GM23338 (cell line): ENCODE results near the gene ADRB2. TPM values are rescaled to one million over a fixed set of nuclear protein-coding genes. Genes with fewer than 3 reads are reported as not detected.

Experiments used
- ATAC-seq: fragments of 200-7000 bp; cut with Tn5 transposase; 3 replicates; pipeline ENCODE4 v1.9.1; 2020
- DNase-seq: peaks from one replicate; pipeline ENCODE4 v3.0.0-alpha.2; 2015; ENCODE audit warnings: low spot score
- H2AFZ ChIP-seq: fragments of 200-600 bp; sonication (generic); 2 replicates; pipeline ENCODE4 v1.8.0; 2016; ENCODE audit warnings: antibody characterized with exemption, mild to moderate bottlenecking, moderate library complexity
- H3F3A ChIP-seq: fragments of 200-600 bp; sonication (generic); replicated peaks from 2 replicates; pipeline ENCODE4 v1.8.0; 2017; ENCODE audit warnings: antibody characterized with exemption, mixed run types, low read depth
- H3K27ac ChIP-seq: fragments of 200-600 bp; sonication (generic); 2 replicates; pipeline ENCODE4 v1.6.1; 2016; ENCODE audit warnings: low read depth
- H3K27me3 ChIP-seq: fragments of 200-600 bp; sonication (generic); 2 replicates; pipeline ENCODE4 v1.8.0; 2016; ENCODE audit warnings: mild to moderate bottlenecking, mixed run types, moderate library complexity; ENCODE audit not compliant: insufficient read depth
- H3K36me3 ChIP-seq: fragments of 200-600 bp; sonication (generic); 2 replicates; pipeline ENCODE4 v1.8.0; 2016; ENCODE audit warnings: mild to moderate bottlenecking; ENCODE audit not compliant: insufficient read depth
- H3K4me1 ChIP-seq: fragments of 200-600 bp; sonication (generic); 2 replicates; pipeline ENCODE4 v1.8.0; 2016; ENCODE audit warnings: mild to moderate bottlenecking, moderate library complexity; ENCODE audit not compliant: insufficient read depth
- H3K4me2 ChIP-seq: fragments of 200-600 bp; sonication (generic); 2 replicates; pipeline ENCODE4 v1.7.1; 2017; ENCODE audit warnings: mixed run types
- H3K4me3 ChIP-seq: fragments of 200-600 bp; sonication (generic); 2 replicates; pipeline ENCODE4 v1.6.1; 2016; ENCODE audit warnings: mixed run types
- H3K79me2 ChIP-seq: fragments of 200-600 bp; sonication (generic); replicated peaks from 2 replicates; pipeline ENCODE4 v1.8.0; 2017; ENCODE audit warnings: mild to moderate bottlenecking; ENCODE audit not compliant: insufficient read depth
- H3K9me2 ChIP-seq: fragments of 200-600 bp; sonication (generic); 2 replicates; pipeline ENCODE4 v1.8.0; 2017; ENCODE audit not compliant: insufficient read depth
- H4K20me1 ChIP-seq: fragments of 200-600 bp; sonication (generic); replicated peaks from 2 replicates; pipeline ENCODE4 v1.8.0; 2017; ENCODE audit warnings: mild to moderate bottlenecking; ENCODE audit not compliant: insufficient read depth
- H3K27ac Mint-ChIP-seq: 2 replicates; pipeline ENCODE4 v1.8.0; 2020; ENCODE audit warnings: inconsistent platforms, mild to moderate bottlenecking, moderate library complexity, mixed read lengths
- H3K27me3 Mint-ChIP-seq: 3 replicates; pipeline ENCODE4 v1.8.0; 2022; ENCODE audit warnings: low read depth, mild to moderate bottlenecking, moderate library complexity, mixed read lengths, inconsistent platforms; ENCODE audit not compliant: insufficient read depth, poor library complexity
- H3K36me3 Mint-ChIP-seq: 3 replicates; pipeline ENCODE4 v1.8.0; 2021; ENCODE audit warnings: low read depth, mild to moderate bottlenecking, inconsistent platforms, moderate library complexity, mixed read lengths
- H3K4me1 Mint-ChIP-seq: 3 replicates; pipeline ENCODE4 v1.8.0; 2020; ENCODE audit warnings: mild to moderate bottlenecking, inconsistent platforms, mixed read lengths
- H3K4me3 Mint-ChIP-seq: 3 replicates; pipeline ENCODE4 v1.8.0; 2021; ENCODE audit warnings: moderate library complexity, mild to moderate bottlenecking, inconsistent platforms, mixed read lengths
- H3K9me3 Mint-ChIP-seq: 3 replicates; pipeline ENCODE4 v1.8.0; 2020; ENCODE audit warnings: moderate library complexity, mild to moderate bottlenecking, inconsistent platforms, mixed read lengths
- POLR2AphosphoS5 ChIP-seq: IDR thresholded peaks from 2 replicates; pipeline ENCODE4 v1.6.1; 2016; ENCODE audit warnings: antibody characterized with exemption, low read depth
- STAT1 ChIP-seq: IDR thresholded peaks from one replicate; pipeline ENCODE4 v1.6.1; 2016; ENCODE audit warnings: antibody characterized with exemption; ENCODE audit not compliant: unreplicated experiment
- ZNF114 ChIP-seq: fragments of 250-450 bp; sonication (Bioruptor Pico); IDR thresholded peaks from 2 replicates; pipeline ENCODE4 v1.5.0; 2020; ENCODE audit warnings: mild to moderate bottlenecking, moderate library complexity
- polyA plus RNA-seq: library from polyadenylated mRNA; unstranded; fragments of >200 nt; fragmentation: Nextera tagmentation; extraction: Ambion mirVana; gene quantifications from 2 replicates; pipeline ENCODE4 v1.2.1, GENCODE V29; 2016
- total RNA-seq: library from RNA; depleted of rRNA; stranded (reverse); fragments of >200 nt; shearing (Covaris generic); gene quantifications from 2 replicates; pipeline ENCODE4 v1.2.3, GENCODE V29; 2014
- TF ChIP-seq, protein P1 (sequence below): fragments of 250-450 bp; sonication (Bioruptor Pico); IDR thresholded peaks from 2 replicates; pipeline ENCODE4 v1.5.0; 2020; ENCODE audit warnings: mild to moderate bottlenecking, moderate library complexity
- TF ChIP-seq, protein P2 (sequence below): IDR thresholded peaks from 2 replicates; pipeline ENCODE4 v1.6.1; 2016; ENCODE audit warnings: antibody characterized with exemption

ADRB2 gene
- total and polyA plus RNA-seq, 2 experiments from 2014 or later: 0.44 to 1.3 TPM

DNA sequence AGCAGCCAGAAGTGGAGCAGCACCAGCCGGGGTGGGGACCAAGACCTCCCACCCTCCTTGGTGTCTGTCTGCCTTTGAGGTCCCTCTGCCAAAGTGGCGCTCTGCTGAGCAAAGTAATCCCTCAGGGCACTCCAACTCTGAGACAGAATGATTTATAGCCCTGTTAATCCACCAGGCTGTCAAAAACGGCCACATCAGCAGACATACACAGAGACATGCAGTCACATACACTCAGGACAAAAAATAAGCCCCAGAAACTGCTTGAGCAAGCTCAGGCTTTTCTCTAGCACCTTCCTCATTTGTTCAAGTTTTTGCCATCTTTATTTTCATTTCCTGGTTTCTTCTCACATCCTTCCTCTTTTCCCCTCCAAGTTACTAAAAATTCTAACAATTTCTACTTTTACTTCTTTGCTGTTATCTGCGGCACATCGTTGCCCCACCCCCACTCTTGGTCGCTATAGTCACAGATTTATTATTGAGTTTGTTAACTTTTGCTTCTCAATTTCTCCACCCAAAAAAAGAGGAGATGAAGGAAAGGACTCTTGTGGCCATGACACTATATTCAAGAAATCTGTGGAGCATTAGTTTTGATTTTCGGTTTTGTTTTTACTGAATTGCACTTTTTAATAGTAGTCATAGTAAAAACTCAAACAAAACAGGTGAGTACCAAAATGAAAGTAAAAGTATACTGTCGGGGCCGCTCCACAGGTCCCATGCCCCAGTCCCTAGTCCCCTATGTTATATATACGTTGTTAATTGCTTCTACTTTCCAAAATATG, 17.4 kb upstream of the ADRB2 start:
- no peak overlapping the region for H3K4me2 ChIP-seq
- Mint-ChIP-seq H3K27ac (no peak overlapping the region), H3K9me3 (no peaks in the 10 kb centered on the region), H3K4me3 (no peak overlapping the region), H3K36me3 (no peaks in the 10 kb centered on the region), H3K4me1 (peaks cover 12% of the 10 kb centered on the region), H3K27me3 (no peaks in the 10 kb centered on the region)
- H3K36me3 ChIP-seq: no peaks in the 10 kb centered on the region
- H3K27ac ChIP-seq: no peak overlapping the region
- DNase-seq: no peak
- no peaks in the 10 kb centered on the region for H3K9me2 ChIP-seq
- H3K79me2 ChIP-seq: no peaks in the 10 kb centered on the region
- H3F3A ChIP-seq: no peaks in the 10 kb centered on the region
- no peak overlapping the region for H3K4me3 ChIP-seq
- no peaks in the 10 kb centered on the region for H3K4me1 ChIP-seq
- no peaks in the 10 kb centered on the region for H3K27me3 ChIP-seq
- H2AFZ ChIP-seq: peak overlapping the region; percentile 20; the same call in 1 of the 2 replicates
- no peak for TF ChIP-seq POLR2AphosphoS5
- TF ChIP-seq, protein P1, sequence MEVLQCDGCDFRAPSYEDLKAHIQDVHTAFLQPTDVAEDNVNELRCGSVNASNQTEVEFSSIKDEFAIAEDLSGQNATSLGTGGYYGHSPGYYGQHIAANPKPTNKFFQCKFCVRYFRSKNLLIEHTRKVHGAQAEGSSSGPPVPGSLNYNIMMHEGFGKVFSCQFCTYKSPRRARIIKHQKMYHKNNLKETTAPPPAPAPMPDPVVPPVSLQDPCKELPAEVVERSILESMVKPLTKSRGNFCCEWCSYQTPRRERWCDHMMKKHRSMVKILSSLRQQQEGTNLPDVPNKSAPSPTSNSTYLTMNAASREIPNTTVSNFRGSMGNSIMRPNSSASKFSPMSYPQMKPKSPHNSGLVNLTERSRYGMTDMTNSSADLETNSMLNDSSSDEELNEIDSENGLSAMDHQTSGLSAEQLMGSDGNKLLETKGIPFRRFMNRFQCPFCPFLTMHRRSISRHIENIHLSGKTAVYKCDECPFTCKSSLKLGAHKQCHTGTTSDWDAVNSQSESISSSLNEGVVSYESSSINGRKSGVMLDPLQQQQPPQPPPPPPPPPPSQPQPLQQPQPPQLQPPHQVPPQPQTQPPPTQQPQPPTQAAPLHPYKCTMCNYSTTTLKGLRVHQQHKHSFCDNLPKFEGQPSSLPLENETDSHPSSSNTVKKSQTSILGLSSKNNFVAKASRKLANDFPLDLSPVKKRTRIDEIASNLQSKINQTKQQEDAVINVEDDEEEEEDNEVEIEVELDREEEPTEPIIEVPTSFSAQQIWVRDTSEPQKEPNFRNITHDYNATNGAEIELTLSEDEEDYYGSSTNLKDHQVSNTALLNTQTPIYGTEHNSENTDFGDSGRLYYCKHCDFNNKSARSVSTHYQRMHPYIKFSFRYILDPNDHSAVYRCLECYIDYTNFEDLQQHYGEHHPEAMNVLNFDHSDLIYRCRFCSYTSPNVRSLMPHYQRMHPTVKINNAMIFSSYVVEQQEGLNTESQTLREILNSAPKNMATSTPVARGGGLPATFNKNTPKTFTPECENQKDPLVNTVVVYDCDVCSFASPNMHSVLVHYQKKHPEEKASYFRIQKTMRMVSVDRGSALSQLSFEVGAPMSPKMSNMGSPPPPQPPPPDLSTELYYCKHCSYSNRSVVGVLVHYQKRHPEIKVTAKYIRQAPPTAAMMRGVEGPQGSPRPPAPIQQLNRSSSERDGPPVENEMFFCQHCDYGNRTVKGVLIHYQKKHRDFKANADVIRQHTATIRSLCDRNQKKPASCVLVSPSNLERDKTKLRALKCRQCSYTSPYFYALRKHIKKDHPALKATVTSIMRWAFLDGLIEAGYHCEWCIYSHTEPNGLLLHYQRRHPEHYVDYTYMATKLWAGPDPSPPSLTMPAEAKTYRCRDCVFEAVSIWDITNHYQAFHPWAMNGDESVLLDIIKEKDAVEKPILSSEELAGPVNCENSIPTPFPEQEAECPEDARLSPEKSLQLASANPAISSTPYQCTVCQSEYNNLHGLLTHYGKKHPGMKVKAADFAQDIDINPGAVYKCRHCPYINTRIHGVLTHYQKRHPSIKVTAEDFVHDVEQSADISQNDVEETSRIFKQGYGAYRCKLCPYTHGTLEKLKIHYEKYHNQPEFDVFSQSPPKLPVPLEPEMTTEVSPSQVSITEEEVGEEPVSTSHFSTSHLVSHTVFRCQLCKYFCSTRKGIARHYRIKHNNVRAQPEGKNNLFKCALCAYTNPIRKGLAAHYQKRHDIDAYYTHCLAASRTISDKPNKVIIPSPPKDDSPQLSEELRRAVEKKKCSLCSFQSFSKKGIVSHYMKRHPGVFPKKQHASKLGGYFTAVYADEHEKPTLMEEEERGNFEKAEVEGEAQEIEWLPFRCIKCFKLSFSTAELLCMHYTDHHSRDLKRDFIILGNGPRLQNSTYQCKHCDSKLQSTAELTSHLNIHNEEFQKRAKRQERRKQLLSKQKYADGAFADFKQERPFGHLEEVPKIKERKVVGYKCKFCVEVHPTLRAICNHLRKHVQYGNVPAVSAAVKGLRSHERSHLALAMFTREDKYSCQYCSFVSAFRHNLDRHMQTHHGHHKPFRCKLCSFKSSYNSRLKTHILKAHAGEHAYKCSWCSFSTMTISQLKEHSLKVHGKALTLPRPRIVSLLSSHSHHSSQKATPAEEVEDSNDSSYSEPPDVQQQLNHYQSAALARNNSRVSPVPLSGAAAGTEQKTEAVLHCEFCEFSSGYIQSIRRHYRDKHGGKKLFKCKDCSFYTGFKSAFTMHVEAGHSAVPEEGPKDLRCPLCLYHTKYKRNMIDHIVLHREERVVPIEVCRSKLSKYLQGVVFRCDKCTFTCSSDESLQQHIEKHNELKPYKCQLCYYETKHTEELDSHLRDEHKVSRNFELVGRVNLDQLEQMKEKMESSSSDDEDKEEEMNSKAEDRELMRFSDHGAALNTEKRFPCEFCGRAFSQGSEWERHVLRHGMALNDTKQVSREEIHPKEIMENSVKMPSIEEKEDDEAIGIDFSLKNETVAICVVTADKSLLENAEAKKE: no peak
- TF ChIP-seq STAT1: no peak
- TF ChIP-seq ZNF114 (CRISPR knock-in tag): no peak
- TF ChIP-seq, protein P2, sequence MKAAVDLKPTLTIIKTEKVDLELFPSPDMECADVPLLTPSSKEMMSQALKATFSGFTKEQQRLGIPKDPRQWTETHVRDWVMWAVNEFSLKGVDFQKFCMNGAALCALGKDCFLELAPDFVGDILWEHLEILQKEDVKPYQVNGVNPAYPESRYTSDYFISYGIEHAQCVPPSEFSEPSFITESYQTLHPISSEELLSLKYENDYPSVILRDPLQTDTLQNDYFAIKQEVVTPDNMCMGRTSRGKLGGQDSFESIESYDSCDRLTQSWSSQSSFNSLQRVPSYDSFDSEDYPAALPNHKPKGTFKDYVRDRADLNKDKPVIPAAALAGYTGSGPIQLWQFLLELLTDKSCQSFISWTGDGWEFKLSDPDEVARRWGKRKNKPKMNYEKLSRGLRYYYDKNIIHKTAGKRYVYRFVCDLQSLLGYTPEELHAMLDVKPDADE: no peak
- no peaks in the 10 kb centered on the region for H4K20me1 ChIP-seq
- no peak for ATAC-seq
